IMR-90 (cell line): ENCODE data around the gene HYAL2. TPM values are rescaled to one million over a fixed set of nuclear protein-coding genes. Genes with fewer than 3 reads are reported as not detected.

ENCODE experiments used
- ATAC-seq: fragments of 200-7000 bp; cut with Tn5 transposase; 2 replicates; pipeline ENCODE4 v1.9.1; 2020; ENCODE audit warnings: low read depth, mild to moderate bottlenecking, moderate library complexity
- BruUV-seq: library from RNA; stranded (reverse); fragments of 400-500 nt; replicated peaks from 2 replicates; lab custom pipeline; 2021; lab: Mats Ljungman, UMichigan
- CTCF ChIA-PET: fragments of 300-600 bp; formaldehyde crosslinking; extraction: SDS; loops from one replicate; lab custom pipeline; 2021; ENCODE audit warnings: antibody characterized with exemption; lab: Yijun Ruan, JAX
- POLR2A ChIA-PET: fragments of 300-600 bp; sonication (Branson Sonifier 250); formaldehyde crosslinking; loops from one replicate; lab custom pipeline; 2022; ENCODE audit warnings: antibody characterized with exemption; ENCODE audit not compliant: unreplicated experiment; lab: Charles Lee
- DNase-seq: peaks from one replicate; pipeline ENCODE4 v3.0.0; 2013
- H2AFZ ChIP-seq: replicated peaks from 2 replicates; pipeline ENCODE3; 2013; ENCODE audit warnings: low read length, mild to moderate bottlenecking; ENCODE audit not compliant: poor library complexity
- H2AK5ac ChIP-seq: 2 replicates; pipeline ENCODE4 v1.6.1; 2013; ENCODE audit warnings: low read depth, low read length, inconsistent platforms
- H2AK9ac ChIP-seq: replicated peaks from 2 replicates; pipeline ENCODE3; 2013; ENCODE audit warnings: mild to moderate bottlenecking, low read depth, low read length, moderate library complexity; ENCODE audit not compliant: poor library complexity
- H2BK120ac ChIP-seq: 2 replicates; pipeline ENCODE4 v1.6.1; 2013; ENCODE audit warnings: low read depth, low read length, inconsistent platforms
- H2BK15ac ChIP-seq: 3 replicates; pipeline ENCODE4 v1.6.1; 2013; ENCODE audit warnings: low read depth, low read length, inconsistent platforms
- H2BK20ac ChIP-seq: 2 replicates; pipeline ENCODE4 v1.6.1; 2013; ENCODE audit warnings: low read depth, mild to moderate bottlenecking, inconsistent platforms, low read length, moderate library complexity
- H2BK5ac ChIP-seq: 2 replicates; pipeline ENCODE4 v1.6.1; 2013; ENCODE audit warnings: mild to moderate bottlenecking, low read depth, low read length, inconsistent platforms; ENCODE audit not compliant: poor library complexity, severe bottlenecking
- H3K14ac ChIP-seq: replicated peaks from 2 replicates; pipeline ENCODE4 v1.6.1; 2013; ENCODE audit warnings: low read depth, low read length, inconsistent platforms
- H3K18ac ChIP-seq: 2 replicates; pipeline ENCODE4 v1.6.1; 2013; ENCODE audit warnings: low read depth, low read length, control low read depth
- H3K23ac ChIP-seq: 2 replicates; pipeline ENCODE4 v1.6.1; 2013; ENCODE audit warnings: low read depth, low read length, inconsistent platforms
- H3K27ac ChIP-seq: 2 replicates; pipeline ENCODE4 v1.5.1; 2013; ENCODE audit warnings: mild to moderate bottlenecking, control low read depth, low read length; ENCODE audit not compliant: insufficient read depth
- H3K27me3 ChIP-seq: 2 replicates; pipeline ENCODE4 v1.6.1; 2013; ENCODE audit warnings: low read length; ENCODE audit not compliant: control insufficient read depth, insufficient read depth
- H3K36me3 ChIP-seq: 2 replicates; pipeline ENCODE4 v1.6.1; 2013; ENCODE audit warnings: low read length, mixed read lengths; ENCODE audit not compliant: control insufficient read depth, insufficient read depth
- H3K4ac ChIP-seq: 2 replicates; pipeline ENCODE4 v1.6.1; 2013; ENCODE audit warnings: low read depth, low read length, inconsistent platforms
- H3K4me1 ChIP-seq: 2 replicates; pipeline ENCODE4 v1.6.1; 2013; ENCODE audit warnings: low read length, mixed read lengths; ENCODE audit not compliant: control insufficient read depth, insufficient read depth
- H3K4me2 ChIP-seq: 2 replicates; pipeline ENCODE4 v1.6.1; 2013; ENCODE audit warnings: low read depth, mild to moderate bottlenecking, control low read depth, low read length, moderate library complexity
- H3K4me3 ChIP-seq: 2 replicates; pipeline ENCODE4 v1.5.1; 2013; ENCODE audit warnings: low read depth, mild to moderate bottlenecking, control low read depth, low read length, moderate library complexity; ENCODE audit not compliant: insufficient read depth
- H3K56ac ChIP-seq: 2 replicates; pipeline ENCODE4 v1.6.1; 2013; ENCODE audit warnings: low read length, inconsistent platforms; ENCODE audit not compliant: insufficient read depth; ENCODE audit errors: extremely low read depth
- H3K79me1 ChIP-seq, 2 experiments: 2 replicates each; pipeline ENCODE4 v1.6.1; 2013; ENCODE audit warnings: low read length in 2 of 2, inconsistent platforms in 1 of 2, low read depth in 1 of 2
- H3K9ac ChIP-seq: 2 replicates; pipeline ENCODE4 v1.6.1; 2013; ENCODE audit warnings: low read depth, low read length, control low read depth
- H3K9me1 ChIP-seq: 2 replicates; pipeline ENCODE4 v1.6.1; 2013; ENCODE audit warnings: low read length, inconsistent platforms; ENCODE audit not compliant: insufficient read depth
- H3K9me3 ChIP-seq: 2 replicates; pipeline ENCODE4 v1.6.1; 2013; ENCODE audit warnings: low read length; ENCODE audit not compliant: control insufficient read depth, insufficient read depth
- H4K20me1 ChIP-seq: 2 replicates; pipeline ENCODE4 v1.6.1; 2013; ENCODE audit warnings: low read length, inconsistent platforms; ENCODE audit not compliant: insufficient read depth
- H4K5ac ChIP-seq: 2 replicates; pipeline ENCODE4 v1.6.1; 2013; ENCODE audit warnings: mild to moderate bottlenecking, low read depth, low read length, control low read depth
- H4K8ac ChIP-seq, 2 experiments: 2 replicates each; pipeline ENCODE4 v1.6.1; 2013; ENCODE audit warnings: low read depth in 2 of 2, low read length in 2 of 2, control low read depth in 1 of 2, inconsistent platforms in 1 of 2
- H4K91ac ChIP-seq: 2 replicates; pipeline ENCODE4 v1.6.1; 2013; ENCODE audit warnings: low read depth, low read length, inconsistent platforms; ENCODE audit not compliant: insufficient read depth
- BHLHE40 ChIP-seq: fragments of 150-350 bp; IDR thresholded peaks from 2 replicates; pipeline ENCODE4 v1.6.1; 2016; ENCODE audit warnings: mild to moderate bottlenecking, low read depth, low read length
- CEBPB ChIP-seq: IDR thresholded peaks from 2 replicates; pipeline ENCODE4 v1.6.1; 2012; ENCODE audit warnings: low read depth, low read length, improper control_type of control experiment
- CHD1 ChIP-seq: IDR thresholded peaks from 2 replicates; pipeline ENCODE4 v1.6.1; 2012; ENCODE audit warnings: low read depth, low read length, improper control_type of control experiment
- CTCF ChIP-seq: conservative IDR thresholded peaks from 2 replicates; pipeline ENCODE4 v1.5.1; 2012; ENCODE audit warnings: mild to moderate bottlenecking, low read depth, low read length, improper control_type of control experiment
- FOS ChIP-seq: fragments of 150-350 bp; IDR thresholded peaks from 2 replicates; pipeline ENCODE4 v1.6.1; 2016; ENCODE audit warnings: low read depth, low read length
- MAFK ChIP-seq: IDR thresholded peaks from 2 replicates; pipeline ENCODE4 v1.6.1; 2012; ENCODE audit warnings: low read depth, low read length, improper control_type of control experiment
- MAZ ChIP-seq: IDR thresholded peaks from 2 replicates; pipeline ENCODE4 v1.6.1; 2012; ENCODE audit warnings: low read depth, mild to moderate bottlenecking, low read length, improper control_type of control experiment, moderate library complexity, borderline replicate concordance
- MXI1 ChIP-seq: IDR thresholded peaks from 2 replicates; pipeline ENCODE4 v1.6.1; 2012; ENCODE audit warnings: low read depth, mild to moderate bottlenecking, low read length, moderate library complexity, borderline replicate concordance
- NFE2L2 ChIP-seq: fragments of 150-350 bp; IDR thresholded peaks from 2 replicates; pipeline ENCODE4 v1.6.1; 2016; ENCODE audit warnings: low read depth, mild to moderate bottlenecking, low read length
- POLR2A ChIP-seq: IDR thresholded peaks from 2 replicates; pipeline ENCODE4 v1.6.1; 2012; ENCODE audit warnings: mild to moderate bottlenecking, low read depth, low read length
- RAD21 ChIP-seq: IDR thresholded peaks from 2 replicates; pipeline ENCODE4 v1.6.1; 2012; ENCODE audit warnings: low read length, improper control_type of control experiment
- RCOR1 ChIP-seq: IDR thresholded peaks from 2 replicates; pipeline ENCODE4 v1.6.1; 2012; ENCODE audit warnings: mild to moderate bottlenecking, low read length, improper control_type of control experiment; ENCODE audit not compliant: insufficient replicate concordance
- RFX5 ChIP-seq: IDR thresholded peaks from 2 replicates; pipeline ENCODE4 v1.8.0; 2012; ENCODE audit warnings: low read depth, mild to moderate bottlenecking, low read length, moderate library complexity
- SMC3 ChIP-seq: fragments of 150-350 bp; IDR thresholded peaks from 2 replicates; pipeline ENCODE4 v1.6.1; 2016; ENCODE audit warnings: low read depth, mild to moderate bottlenecking, antibody characterized with exemption, low read length, moderate library complexity
- WGBS, 2 experiments: methylation state at CpG; one replicate each; pipeline versions ENCODE4 v1.1.5 to v1.1.7; 2013; ENCODE audit warnings: missing lambda C conversion rate in 2 of 2; ENCODE audit not compliant: insufficient read length in 1 of 2; ENCODE audit errors: extremely low coverage in 2 of 2; 5-methylcytosine and 5-hydroxymethylcytosine counted together
- dilution Hi-C: fragments of 300-500 bp; cut with HindIII; formaldehyde crosslinking; loops from one replicate; pipeline ENCODE4 v1.14.3; 2018; ENCODE audit warnings: low sequenced_read_pairs; ENCODE audit not compliant: unreplicated experiment
- in situ Hi-C: fragments of 300-500 bp; cut with MboI; formaldehyde crosslinking; loops from 3 replicates; pipeline ENCODE4 v1.14.3; 2019; ENCODE audit warnings: low sequenced_read_pairs, inconsistent platforms, mixed read lengths
- intact Hi-C: fragments of 100-400 bp; cut with micrococcal nuclease; formaldehyde crosslinking; loops from 2 replicates; pipeline ENCODE4 v1.10.0; 2022
- polyA plus RNA-seq, 3 experiments: library from polyadenylated mRNA; depleted of rRNA; stranded (reverse); fragments of >200 nt; gene quantifications; 2 replicates each; pipeline ENCODE4 v1.2.3, GENCODE V29; 2012; ENCODE audit warnings: low replicate concordance in 1 of 3
- total RNA-seq: library from RNA; depleted of rRNA; stranded (reverse); fragments of >200 nt; gene quantifications from 2 replicates; pipeline ENCODE4 v1.2.3, GENCODE V29; 2012
- TF ChIP-seq, protein P1 (sequence below): fragments of 150-350 bp; IDR thresholded peaks from 2 replicates; pipeline ENCODE4 v1.6.1; 2016; ENCODE audit warnings: low read depth, mild to moderate bottlenecking, low read length, moderate library complexity, borderline replicate concordance
- TF ChIP-seq, protein P2 (sequence below): fragments of 150-350 bp; IDR thresholded peaks from 2 replicates; pipeline ENCODE4 v1.6.1; 2017; ENCODE audit warnings: mild to moderate bottlenecking, antibody characterized with exemption, low read length, low read depth

Gene HYAL2
- total and polyA plus RNA-seq, 2 of the 4 experiments (the other 2 are of a cell fraction) = 56.8 to 104 TPM

DNA sequence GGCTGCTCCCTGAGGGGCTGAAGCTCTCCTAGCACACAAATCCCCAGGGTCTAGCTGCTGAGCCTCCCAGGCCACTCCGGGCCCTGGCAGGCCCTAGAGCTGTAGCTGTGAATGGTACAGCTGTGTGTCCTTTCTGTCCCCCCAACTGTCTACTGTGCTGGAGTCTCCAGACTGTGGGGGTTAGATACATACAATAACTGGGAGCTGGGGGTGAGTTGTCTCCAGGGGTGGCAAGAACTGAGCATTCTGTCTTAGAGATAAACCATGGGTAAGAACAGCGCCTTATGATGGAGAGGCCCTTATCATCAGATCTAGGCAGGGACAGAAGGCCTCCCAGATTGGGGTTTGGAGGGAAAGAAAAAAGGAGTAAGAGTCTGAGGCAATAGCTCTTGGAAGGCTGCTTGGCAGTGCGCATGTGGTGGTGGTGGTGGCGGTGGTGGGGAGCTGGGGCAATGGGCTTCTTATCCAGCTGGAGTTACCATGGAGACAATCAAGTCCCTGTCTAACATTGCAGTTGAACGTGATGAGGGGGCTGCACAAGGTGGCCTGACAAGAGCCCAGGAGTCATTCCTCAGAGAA is 31.7 kb upstream of the HYAL2 start:
- Histone ChIP-seq H3K23ac (no peak overlapping the region), H2BK15ac (no peak overlapping the region), H3K9me1 (peaks cover 17% of the 10 kb centered on the region; the same call in 1 of the 2 replicates), H3K14ac (no peak overlapping the region), H3K36me3 (peaks cover 44% of the 10 kb centered on the region), H3K9me3 (no peaks in the 10 kb centered on the region), H2BK5ac (no peak overlapping the region), H4K91ac (no peak overlapping the region), H2AK5ac (no peak overlapping the region), H3K27me3 (no peaks in the 10 kb centered on the region), H3K18ac (no peak overlapping the region), H2AFZ (no peak overlapping the region), H2BK120ac (no peak overlapping the region), H3K56ac (no peak overlapping the region), H4K20me1 (peaks cover 53% of the 10 kb centered on the region), H3K79me1 (peaks cover 22 to 78% of the 10 kb centered on the region in 2 experiments), H3K4me2 (no peak overlapping the region), H2BK20ac (no peak overlapping the region), H3K4ac (no peak overlapping the region), H2AK9ac (no peak overlapping the region), H3K4me1 (peaks cover 35% of the 10 kb centered on the region), H4K5ac (no peak overlapping the region), H3K27ac (no peak overlapping the region), H3K9ac (no peak overlapping the region), H4K8ac (no peak overlapping the region), H3K4me3 (no peak overlapping the region)
- intact Hi-C loops (no loop called here), in situ Hi-C loops (no loop called here), dilution Hi-C loops (no loop called here)
- DNase-seq (no peak), ATAC-seq (no peak)
- ChIA-PET CTCF (no interaction called here), POLR2A (interaction anchor here (0.5 kb wide), 1 partner anchor 11 kb away, joined by 4 read pairs; no protein-coding TSS in a partner anchor)
- WGBS, 2 experiments = 63% methylated on average over 2 of the region's 5 CpGs; no CpG with 5 or more reads in 1 of the 2 experiments
- TF ChIP-seq RAD21 (no peak), NFE2L2 (no peak), SMC3 (no peak), MXI1 (no peak), CEBPB (no peak), MAZ (no peak), FOS (no peak), RFX5 (no peak), CTCF (no peak), POLR2A (no peak), RCOR1 (no peak), MAFK (no peak), CHD1 (no peak), BHLHE40 (no peak)
- TF ChIP-seq, protein P1, sequence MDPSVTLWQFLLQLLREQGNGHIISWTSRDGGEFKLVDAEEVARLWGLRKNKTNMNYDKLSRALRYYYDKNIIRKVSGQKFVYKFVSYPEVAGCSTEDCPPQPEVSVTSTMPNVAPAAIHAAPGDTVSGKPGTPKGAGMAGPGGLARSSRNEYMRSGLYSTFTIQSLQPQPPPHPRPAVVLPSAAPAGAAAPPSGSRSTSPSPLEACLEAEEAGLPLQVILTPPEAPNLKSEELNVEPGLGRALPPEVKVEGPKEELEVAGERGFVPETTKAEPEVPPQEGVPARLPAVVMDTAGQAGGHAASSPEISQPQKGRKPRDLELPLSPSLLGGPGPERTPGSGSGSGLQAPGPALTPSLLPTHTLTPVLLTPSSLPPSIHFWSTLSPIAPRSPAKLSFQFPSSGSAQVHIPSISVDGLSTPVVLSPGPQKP = no peak
- TF ChIP-seq, protein P2, sequence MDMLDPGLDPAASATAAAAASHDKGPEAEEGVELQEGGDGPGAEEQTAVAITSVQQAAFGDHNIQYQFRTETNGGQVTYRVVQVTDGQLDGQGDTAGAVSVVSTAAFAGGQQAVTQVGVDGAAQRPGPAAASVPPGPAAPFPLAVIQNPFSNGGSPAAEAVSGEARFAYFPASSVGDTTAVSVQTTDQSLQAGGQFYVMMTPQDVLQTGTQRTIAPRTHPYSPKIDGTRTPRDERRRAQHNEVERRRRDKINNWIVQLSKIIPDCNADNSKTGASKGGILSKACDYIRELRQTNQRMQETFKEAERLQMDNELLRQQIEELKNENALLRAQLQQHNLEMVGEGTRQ = no peak
- BruUV-seq = no TSS peak
